Thoracic aorta (tissue), 2 donors: ENCODE results near the gene KRT28. TPM values are rescaled to one million over a fixed set of nuclear protein-coding genes. Genes with fewer than 3 reads are reported as not detected.
"Not testable (repeated sequence)": the region's sequence is repeated elsewhere in the genome, so short reads cannot be mapped to it uniquely, and the experiment has no call there.

Source experiments
- ATAC-seq: fragments of 150-250 bp; one replicate; pipeline ENCODE4 v1.8.0; 2017; ENCODE audit warnings: low read depth; ENCODE audit not compliant: insufficient number of reproducible peaks, low FRiP score
- DNase-seq: peaks from one replicate; pipeline ENCODE4 v3.0.0-alpha.2; 2020; ENCODE audit warnings: low spot score
- H3K27ac ChIP-seq, 2 donors: fragments of 200-600 bp; sonication (generic); 1 replicate in 1 of 2; 2 replicates in 1 of 2; pipeline ENCODE4 v1.5.1; 2016; ENCODE audit warnings: mild to moderate bottlenecking in 2 of 2, moderate library complexity in 2 of 2
- H3K27me3 ChIP-seq: fragments of 200-600 bp; sonication (generic); replicated peaks from 2 replicates; pipeline ENCODE4 v1.6.0; 2016; ENCODE audit warnings: mild to moderate bottlenecking; ENCODE audit not compliant: insufficient read depth
- H3K36me3 ChIP-seq: fragments of 200-600 bp; sonication (generic); one replicate; pipeline ENCODE4 v1.5.1; 2016
- H3K4me1 ChIP-seq, 2 donors: fragments of 200-600 bp; sonication (generic); 1 replicate in 1 of 2; 2 replicates in 1 of 2; pipeline versions ENCODE4 v1.5.1 to v1.6.0; 2016; ENCODE audit warnings: low read depth in 2 of 2, mild to moderate bottlenecking in 1 of 2; ENCODE audit not compliant: control insufficient read depth in 1 of 2
- H3K4me3 ChIP-seq: fragments of 200-600 bp; sonication (generic); 2 replicates; pipeline ENCODE4 v1.5.1; 2016; ENCODE audit warnings: mild to moderate bottlenecking
- H3K9me3 ChIP-seq: fragments of 200-600 bp; sonication (generic); 2 replicates; pipeline ENCODE4 v1.5.1; 2016
- total RNA-seq, 2 donors: library from RNA; depleted of rRNA; stranded (reverse); fragments of >200 nt; gene quantifications; one replicate each; pipeline versions ENCODE4 v1.1.0 to v1.2.3, GENCODE V29; 2016
- TF ChIP-seq, protein P1 (sequence below): fragments of 200-600 bp; sonication (generic); IDR thresholded peaks from one replicate; pipeline ENCODE4 v1.5.1; 2019; ENCODE audit warnings: antibody characterized with exemption

Gene KRT28
- total RNA-seq, 2 donors from 2014 or later: not detected

DNA sequence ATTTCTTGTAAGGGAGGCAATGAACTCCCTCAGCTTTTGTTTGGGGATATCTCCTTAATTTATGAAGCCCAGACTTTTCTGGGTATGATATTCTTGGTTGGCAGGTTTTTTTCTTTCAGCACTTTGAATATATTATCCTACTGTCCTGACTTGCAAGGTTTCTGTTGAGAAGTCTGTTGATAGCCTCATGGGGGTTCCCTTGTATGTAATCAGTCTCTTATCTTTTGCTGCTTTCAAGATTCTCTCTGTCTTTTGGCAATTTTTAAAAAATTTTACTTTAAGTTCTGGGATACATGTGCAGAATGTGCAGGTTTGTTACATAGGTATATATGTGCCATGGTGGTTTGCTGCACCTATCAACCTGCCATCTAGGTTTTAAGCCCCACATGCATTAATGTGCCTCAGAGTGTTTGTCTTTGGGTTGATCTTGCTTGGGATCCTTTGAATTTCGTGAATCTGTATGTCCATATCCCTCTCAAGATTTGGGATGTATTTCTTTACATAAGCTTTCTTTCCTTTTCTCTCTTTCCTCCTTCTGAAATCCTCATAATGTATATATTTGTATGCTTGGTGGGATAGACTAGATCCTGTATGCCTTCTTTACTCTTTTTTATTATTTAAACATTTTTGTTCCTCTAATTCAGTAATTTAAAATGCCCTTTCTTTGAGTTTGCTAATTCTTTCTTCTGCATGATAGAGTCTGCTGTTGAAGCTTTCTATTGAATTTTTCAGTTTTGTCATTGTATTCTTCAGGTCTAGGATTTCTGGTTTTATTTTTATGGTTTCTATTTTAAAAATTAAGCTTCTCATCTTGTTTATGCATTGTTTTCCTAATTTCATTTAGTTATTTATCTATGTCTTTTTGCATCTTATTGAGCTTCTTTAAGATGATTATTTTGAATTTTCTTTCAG is 39.4 kb downstream of the KRT28 start:
- TF ChIP-seq, protein P1, sequence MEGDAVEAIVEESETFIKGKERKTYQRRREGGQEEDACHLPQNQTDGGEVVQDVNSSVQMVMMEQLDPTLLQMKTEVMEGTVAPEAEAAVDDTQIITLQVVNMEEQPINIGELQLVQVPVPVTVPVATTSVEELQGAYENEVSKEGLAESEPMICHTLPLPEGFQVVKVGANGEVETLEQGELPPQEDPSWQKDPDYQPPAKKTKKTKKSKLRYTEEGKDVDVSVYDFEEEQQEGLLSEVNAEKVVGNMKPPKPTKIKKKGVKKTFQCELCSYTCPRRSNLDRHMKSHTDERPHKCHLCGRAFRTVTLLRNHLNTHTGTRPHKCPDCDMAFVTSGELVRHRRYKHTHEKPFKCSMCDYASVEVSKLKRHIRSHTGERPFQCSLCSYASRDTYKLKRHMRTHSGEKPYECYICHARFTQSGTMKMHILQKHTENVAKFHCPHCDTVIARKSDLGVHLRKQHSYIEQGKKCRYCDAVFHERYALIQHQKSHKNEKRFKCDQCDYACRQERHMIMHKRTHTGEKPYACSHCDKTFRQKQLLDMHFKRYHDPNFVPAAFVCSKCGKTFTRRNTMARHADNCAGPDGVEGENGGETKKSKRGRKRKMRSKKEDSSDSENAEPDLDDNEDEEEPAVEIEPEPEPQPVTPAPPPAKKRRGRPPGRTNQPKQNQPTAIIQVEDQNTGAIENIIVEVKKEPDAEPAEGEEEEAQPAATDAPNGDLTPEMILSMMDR: no peak
- H3K4me1 ChIP-seq: no peaks in the 10 kb centered on the region
- DNase-seq (no peak), ATAC-seq (no peak)
- H3K27me3 ChIP-seq: no peaks in the 10 kb centered on the region
- peaks cover 23% of the 10 kb centered on the region for H3K9me3 ChIP-seq
- no peak overlapping the region for H3K27ac ChIP-seq
- H3K4me3 ChIP-seq: no peak overlapping the region
- no peaks in the 10 kb centered on the region for H3K36me3 ChIP-seq

- TF ChIP-seq, protein P1: no peak
- DNase-seq (no peak), ATAC-seq (no peak)
- Histone ChIP-seq H3K27me3 (no peaks in the 10 kb centered on the region), H3K9me3 (peaks cover 10% of the 10 kb centered on the region), H3K36me3 (no peaks in the 10 kb centered on the region), H3K4me1 (no peaks in the 10 kb centered on the region), H3K27ac (no peak within 1 kb of the TSS), H3K4me3 (no peak within 1 kb of the TSS)
Observed at GRCh38 chr17:40755231-40755630, 44.5 kb downstream of the KRT28 start, which contains the start of gene KRT25. KRT25 (minus strand) TSS chr17:40755331; CDS start chr17:40755271, 60 bp downstream.

DNA sequence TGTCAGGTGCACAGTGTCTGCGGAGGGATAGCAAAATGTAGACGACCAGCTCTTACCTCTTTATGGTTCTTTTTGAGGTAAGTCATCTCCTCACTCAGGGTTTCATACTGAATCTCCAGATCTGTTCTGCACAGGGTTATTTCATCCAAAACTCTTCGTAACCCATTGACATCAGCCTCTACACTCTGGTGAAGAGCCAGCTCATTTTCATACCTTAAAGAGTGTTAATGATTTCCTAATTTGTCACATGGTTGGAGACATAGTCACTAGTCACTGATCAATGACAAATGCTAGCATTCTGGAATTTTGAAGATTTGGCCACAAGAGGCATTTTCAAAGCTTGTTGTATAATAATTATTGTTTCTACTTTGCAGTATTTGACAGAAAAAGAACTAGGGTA is 46.0 kb downstream of the KRT28 start:
- DNase-seq (no peak), ATAC-seq (no peak)
- Histone ChIP-seq H3K36me3 (no peaks in the 10 kb centered on the region), H3K9me3 (no peaks in the 10 kb centered on the region), H3K4me3 (no peak overlapping the region), H3K4me1 (no peaks in the 10 kb centered on the region), H3K27ac (no peak overlapping the region), H3K27me3 (no peaks in the 10 kb centered on the region)
- TF ChIP-seq, protein P1: no peak

- H3K36me3 ChIP-seq: no peaks in the 10 kb centered on the region
Observed at GRCh38 chr17:40751065-40751464, 48.7 kb downstream of the KRT28 start.

GRCh38 chr17:40750391-40750790 is 49.4 kb downstream of the KRT28 start:
- Histone ChIP-seq H3K9me3 (no peaks in the 10 kb centered on the region), H3K4me3 (no peak overlapping the region), H3K36me3 (no peaks in the 10 kb centered on the region), H3K27me3 (no peaks in the 10 kb centered on the region), H3K4me1 (no peaks in the 10 kb centered on the region), H3K27ac (no peak overlapping the region)
- TF ChIP-seq, protein P1: no peak
- DNase-seq (no peak), ATAC-seq (no peak)

More at GRCh38 chr17:40751065-40751464, 48.7 kb downstream of the KRT28 start:
- Histone ChIP-seq H3K4me1 (no peaks in the 10 kb centered on the region), H3K27ac (no peak overlapping the region), H3K4me3 (no peak overlapping the region), H3K9me3 (no peaks in the 10 kb centered on the region), H3K27me3 (no peaks in the 10 kb centered on the region)
- TF ChIP-seq, protein P1: no peak
- no peak for DNase-seq
- no peak for ATAC-seq

DNA sequence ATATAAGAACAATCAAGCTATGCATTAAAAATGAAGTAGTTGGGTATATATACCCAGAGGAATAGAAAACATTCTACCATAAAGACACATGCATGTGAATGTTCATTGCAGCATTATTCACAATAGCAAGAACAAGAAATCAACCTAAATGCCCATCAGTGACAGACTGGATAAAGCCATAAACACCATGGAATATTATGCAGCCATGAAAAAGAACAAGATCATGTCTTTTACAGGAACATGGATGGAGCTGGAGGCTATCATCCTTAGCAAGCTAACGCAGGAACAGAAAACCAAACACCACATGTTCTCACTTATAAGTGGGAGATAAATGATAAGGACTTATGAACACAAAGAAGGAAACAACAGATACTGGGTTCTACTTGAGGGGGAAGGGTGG is 51.1 kb downstream of the KRT28 start:
- H3K36me3 ChIP-seq, H3K27me3 ChIP-seq, H3K9me3 ChIP-seq, H3K4me3 ChIP-seq, H3K27ac ChIP-seq, DNase-seq, ATAC-seq, H3K4me1 ChIP-seq: not testable (repeated sequence)
